Measurements from ENCODE around the gene RASSF10.
A peak's percentile ranks its signal among the peaks of the same experiment; 100 is the strongest.

The RASSF10 gene

GRCh38 chr11:13008625-13009475 is at the start of gene RASSF10:
RASSF10 (plus strand) TSS chr11:13009316; CDS start chr11:13009577, 261 bp downstream.
- no peak for DNase-seq (ENCODE audit: low read depth)

- DNase-seq (ENCODE audit: low read depth) = peak; percentile 24
Observed at GRCh38 chr11:12961615-12962014, 47.5 kb upstream of the RASSF10 start.

- no peak for DNase-seq (ENCODE audit: low read depth)
Observed at GRCh38 chr11:12962306-12962705, 46.8 kb upstream of the RASSF10 start.

- DNase-seq (ENCODE audit: low read depth) = no peak
Observed at GRCh38 chr11:12963051-12963450, 46.1 kb upstream of the RASSF10 start.

GRCh38 chr11:12963792-12964536 is 45.2 kb upstream of the RASSF10 start:
- peak; percentile 24 for DNase-seq (ENCODE audit: low read depth)

- DNase-seq (ENCODE audit: low read depth) = no peak
Observed at GRCh38 chr11:12964650-12965049, 44.5 kb upstream of the RASSF10 start.

- no peak for DNase-seq (ENCODE audit: low read depth)
Observed at GRCh38 chr11:12966002-12966401, 43.1 kb upstream of the RASSF10 start.

- DNase-seq (ENCODE audit: low read depth) = no peak
Observed at GRCh38 chr11:12968101-12968500, 41.0 kb upstream of the RASSF10 start.

GRCh38 chr11:12968826-12969225 is 40.3 kb upstream of the RASSF10 start:
- DNase-seq (ENCODE audit: low read depth) = no peak

GRCh38 chr11:12971955-12972354 is 37.2 kb upstream of the RASSF10 start:
- DNase-seq (ENCODE audit: low read depth) = no peak

- no peak for DNase-seq (ENCODE audit: low read depth)
Observed at GRCh38 chr11:12973528-12974181, 35.5 kb upstream of the RASSF10 start.

- DNase-seq (ENCODE audit: low read depth) = no peak
Observed at GRCh38 chr11:12975195-12975594, 33.9 kb upstream of the RASSF10 start.

- DNase-seq (ENCODE audit: low read depth) = no peak
Observed at GRCh38 chr11:12979928-12980689, 29.0 kb upstream of the RASSF10 start.

- peak; percentile 54 for DNase-seq (ENCODE audit: low read depth)
Observed at GRCh38 chr11:12981676-12982522, 27.2 kb upstream of the RASSF10 start.

GRCh38 chr11:12983336-12983735 is 25.8 kb upstream of the RASSF10 start:
- no peak for DNase-seq (ENCODE audit: low read depth)

- DNase-seq (ENCODE audit: low read depth) = no peak
Observed at GRCh38 chr11:12986194-12986898, 22.8 kb upstream of the RASSF10 start.

- DNase-seq (ENCODE audit: low read depth) = peak; percentile 42
Observed at GRCh38 chr11:12989428-12990161, 19.5 kb upstream of the RASSF10 start.

- no peak for DNase-seq (ENCODE audit: low read depth)
Observed at GRCh38 chr11:12990162-12990480, 19.0 kb upstream of the RASSF10 start.

GRCh38 chr11:12991426-12991825 is 17.7 kb upstream of the RASSF10 start:
- no peak for DNase-seq (ENCODE audit: low read depth)

GRCh38 chr11:12993626-12994025 is 15.5 kb upstream of the RASSF10 start:
- no peak for DNase-seq (ENCODE audit: low read depth)

All from fibroblast of gingiva (primary cell).